ENCODE results near the gene YWHAH. TPM values are rescaled to one million over a fixed set of nuclear protein-coding genes. Genes with fewer than 3 reads are reported as not detected.

The YWHAH gene
- total RNA-seq, 1 donor = 146 TPM

GRCh38 chr22:31958625-31959239 is 14.4 kb downstream of the YWHAH start:
- Histone ChIP-seq H3K4me2 (ENCODE audit: insufficient read depth, low read length) (no peak overlapping the region), H3K36me3 (ENCODE audit: insufficient read depth, low read length) (peaks cover 39% of the 10 kb centered on the region), H3K9me3 (ENCODE audit: low read depth, low read length) (no peaks in the 10 kb centered on the region), H2AFZ (ENCODE audit: low read length) (no peak overlapping the region), H3K79me2 (ENCODE audit: insufficient read depth, low read length) (peaks cover 40% of the 10 kb centered on the region), H3K4me1 (ENCODE audit: insufficient read depth, low read length) (peaks cover 11% of the 10 kb centered on the region), H3K27ac (ENCODE audit: low read depth, low read length) (no peak overlapping the region), H4K20me1 (ENCODE audit: insufficient read depth, low read length) (peaks cover 45% of the 10 kb centered on the region), H3K4me3 (ENCODE audit: insufficient read depth, low read length) (no peak overlapping the region), H3K27me3 (ENCODE audit: insufficient read depth, low read length) (no peaks in the 10 kb centered on the region)
- no peak for TF ChIP-seq CTCF (IDR thresholded peaks at IDR 0.05; ENCODE audit: extremely low read depth, low read depth, low read length)
- DNase-seq (ENCODE audit: insufficient read length, low spot score, missing footprints) = no peak

GRCh38 chr22:31960767-31961166 is 16.4 kb downstream of the YWHAH start:
- Histone ChIP-seq H3K9me3 (ENCODE audit: low read depth, low read length) (no peaks in the 10 kb centered on the region), H2AFZ (ENCODE audit: low read length) (no peak overlapping the region), H4K20me1 (ENCODE audit: insufficient read depth, low read length) (peaks cover 26% of the 10 kb centered on the region), H3K4me2 (ENCODE audit: insufficient read depth, low read length) (no peak overlapping the region), H3K4me1 (ENCODE audit: insufficient read depth, low read length) (no peaks in the 10 kb centered on the region), H3K36me3 (ENCODE audit: insufficient read depth, low read length) (peaks cover 29% of the 10 kb centered on the region), H3K27me3 (ENCODE audit: insufficient read depth, low read length) (no peaks in the 10 kb centered on the region), H3K79me2 (ENCODE audit: insufficient read depth, low read length) (peaks cover 20% of the 10 kb centered on the region), H3K4me3 (ENCODE audit: insufficient read depth, low read length) (no peak overlapping the region), H3K27ac (ENCODE audit: low read depth, low read length) (no peak overlapping the region)
- no peak for DNase-seq (ENCODE audit: insufficient read length, low spot score, missing footprints)
- no peak for TF ChIP-seq CTCF (IDR thresholded peaks at IDR 0.05; ENCODE audit: extremely low read depth, low read depth, low read length)

- Histone ChIP-seq H4K20me1 (ENCODE audit: insufficient read depth, low read length) (peaks cover 10% of the 10 kb centered on the region), H2AFZ (ENCODE audit: low read length) (no peak overlapping the region), H3K36me3 (ENCODE audit: insufficient read depth, low read length) (peaks cover 11% of the 10 kb centered on the region), H3K9me3 (ENCODE audit: low read depth, low read length) (no peaks in the 10 kb centered on the region), H3K4me1 (ENCODE audit: insufficient read depth, low read length) (no peaks in the 10 kb centered on the region), H3K27ac (ENCODE audit: low read depth, low read length) (no peak overlapping the region), H3K4me3 (ENCODE audit: insufficient read depth, low read length) (no peak overlapping the region), H3K79me2 (ENCODE audit: insufficient read depth, low read length) (peaks cover 3% of the 10 kb centered on the region), H3K27me3 (ENCODE audit: insufficient read depth, low read length) (no peaks in the 10 kb centered on the region), H3K4me2 (ENCODE audit: insufficient read depth, low read length) (no peak overlapping the region)
- no peak for TF ChIP-seq CTCF (IDR thresholded peaks at IDR 0.05; ENCODE audit: extremely low read depth, low read depth, low read length)
- DNase-seq (ENCODE audit: insufficient read length, low spot score, missing footprints) = no peak
Observed at GRCh38 chr22:31962387-31963125, 18.2 kb downstream of the YWHAH start.

GRCh38 chr22:31968022-31968421 is 23.7 kb downstream of the YWHAH start:
- Histone ChIP-seq H2AFZ (ENCODE audit: low read length) (no peak overlapping the region), H3K4me3 (ENCODE audit: insufficient read depth, low read length) (no peak overlapping the region), H3K27ac (ENCODE audit: low read depth, low read length) (no peak overlapping the region), H3K36me3 (ENCODE audit: insufficient read depth, low read length) (no peaks in the 10 kb centered on the region), H3K9me3 (ENCODE audit: low read depth, low read length) (no peaks in the 10 kb centered on the region), H3K4me1 (ENCODE audit: insufficient read depth, low read length) (peaks cover 5% of the 10 kb centered on the region), H3K27me3 (ENCODE audit: insufficient read depth, low read length) (no peaks in the 10 kb centered on the region), H3K4me2 (ENCODE audit: insufficient read depth, low read length) (no peak overlapping the region), H4K20me1 (ENCODE audit: insufficient read depth, low read length) (no peaks in the 10 kb centered on the region), H3K79me2 (ENCODE audit: insufficient read depth, low read length) (no peaks in the 10 kb centered on the region)
- no peak for DNase-seq (ENCODE audit: insufficient read length, low spot score, missing footprints)
- TF ChIP-seq CTCF (IDR thresholded peaks at IDR 0.05; ENCODE audit: extremely low read depth, low read depth, low read length) = no peak

Measured in osteoblast (primary cell).